Brain microvascular endothelial cell (primary cell): Measurements from ENCODE around the gene ATE1.

Experiments used
- DNase-seq: peaks from one replicate; pipeline ENCODE4 v3.0.0-alpha.2; 2020
- H3K27ac ChIP-seq: fragments of 250-450 bp; sonication (Bioruptor Pico); 2 replicates; pipeline ENCODE4 v1.5.1; 2020; ENCODE audit warnings: mild to moderate bottlenecking, moderate library complexity
- H3K27me3 ChIP-seq: fragments of 250-450 bp; sonication (Bioruptor Pico); replicated peaks from 2 replicates; pipeline ENCODE4 v1.5.1; 2020; ENCODE audit warnings: mild to moderate bottlenecking
- H3K36me3 ChIP-seq: fragments of 250-450 bp; sonication (Bioruptor Pico); replicated peaks from 2 replicates; pipeline ENCODE4 v1.5.1; 2020; ENCODE audit warnings: mild to moderate bottlenecking
- H3K4me3 ChIP-seq: 2 replicates; pipeline ENCODE4 v1.5.1; 2011; ENCODE audit warnings: low read depth, mild to moderate bottlenecking, control low read depth, low read length, moderate library complexity
- CTCF ChIP-seq: IDR thresholded peaks from 2 replicates; pipeline ENCODE4 v1.5.1; 2011; ENCODE audit warnings: low read depth, mild to moderate bottlenecking, moderate library complexity, low read length, control low read depth, inconsistent platforms; ENCODE audit errors: missing control alignments
- in situ Hi-C: cut with HindIII; loops from 2 replicates; pipeline ENCODE4 v1.10.0; 2017; ENCODE audit warnings: low sequenced_read_pairs, low pct_ligation_motif_present

The ATE1 gene

DNA sequence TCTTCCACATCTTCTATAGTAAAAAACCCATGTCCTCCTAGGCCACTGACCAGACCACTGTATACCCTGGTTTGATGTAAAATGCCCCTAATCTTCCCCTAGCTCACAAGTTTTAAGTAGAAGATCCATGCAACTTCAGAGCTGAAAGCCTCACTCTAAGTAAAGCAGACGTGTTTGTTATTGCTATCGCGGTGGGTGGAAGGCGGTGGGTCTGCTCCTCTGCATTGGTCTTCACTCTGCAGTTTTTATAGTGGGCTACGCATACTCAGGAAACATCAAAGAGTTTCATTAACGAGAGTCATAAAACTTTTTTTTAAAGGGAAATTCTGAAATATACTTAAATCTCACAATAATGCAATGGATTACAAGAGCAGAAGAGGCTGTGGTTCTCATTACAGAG is 91.7 kb downstream of the ATE1 start:
- H3K36me3 ChIP-seq: peaks cover 7% of the 10 kb centered on the region
- H3K27me3 ChIP-seq: no peaks in the 10 kb centered on the region
- no peak for DNase-seq
- no peak overlapping the region for H3K4me3 ChIP-seq
- no peak for TF ChIP-seq CTCF
- H3K27ac ChIP-seq: no peak overlapping the region
- in situ Hi-C loops: no loop called here

- H3K27ac ChIP-seq: no peak overlapping the region
- no peak for DNase-seq
- no peak for TF ChIP-seq CTCF
- peaks cover 7% of the 10 kb centered on the region for H3K36me3 ChIP-seq
- no peaks in the 10 kb centered on the region for H3K27me3 ChIP-seq
- in situ Hi-C loops: no loop called here
- no peak overlapping the region for H3K4me3 ChIP-seq
These were observed 92.5 kb downstream of the ATE1 start for GRCh38 chr10:121835376-121835775.

- Histone ChIP-seq H3K4me3 (no peak overlapping the region), H3K36me3 (peaks cover 7% of the 10 kb centered on the region), H3K27ac (no peak overlapping the region), H3K27me3 (no peaks in the 10 kb centered on the region)
- in situ Hi-C loops: no loop called here
- no peak for TF ChIP-seq CTCF
- DNase-seq: no peak
These were observed 93.1 kb downstream of the ATE1 start for GRCh38 chr10:121834757-121835156.

DNA sequence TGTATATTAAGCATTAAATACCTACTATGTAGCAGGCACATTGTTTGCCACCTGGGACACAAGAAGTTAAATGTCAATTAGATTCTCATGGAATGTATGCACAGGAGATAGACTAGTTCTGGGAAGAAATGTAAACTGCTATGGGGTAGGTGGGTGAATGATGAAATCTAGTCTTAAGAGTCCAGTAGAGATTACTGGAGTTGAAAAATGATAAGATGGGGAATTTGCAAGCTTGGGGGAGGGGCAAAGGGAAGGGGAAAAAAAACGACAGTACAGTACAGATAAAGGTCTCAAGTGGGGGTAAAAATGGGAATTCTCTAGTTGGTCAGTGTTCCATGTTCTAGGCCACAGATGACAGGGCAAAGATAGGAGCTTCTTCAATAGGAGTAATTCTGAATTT is 94.4 kb downstream of the ATE1 start:
- in situ Hi-C loops: no loop called here
- no peak overlapping the region for H3K27ac ChIP-seq
- TF ChIP-seq CTCF: no peak
- H3K36me3 ChIP-seq: peaks cover 7% of the 10 kb centered on the region
- DNase-seq: no peak
- H3K4me3 ChIP-seq: no peak overlapping the region
- H3K27me3 ChIP-seq: no peaks in the 10 kb centered on the region

GRCh38 chr10:121832647-121833046 is 95.2 kb downstream of the ATE1 start:
- H3K27me3 ChIP-seq: no peaks in the 10 kb centered on the region
- H3K36me3 ChIP-seq: peaks cover 9% of the 10 kb centered on the region
- no peak overlapping the region for H3K4me3 ChIP-seq
- in situ Hi-C loops: no loop called here
- no peak for DNase-seq
- TF ChIP-seq CTCF: no peak
- no peak overlapping the region for H3K27ac ChIP-seq

DNA sequence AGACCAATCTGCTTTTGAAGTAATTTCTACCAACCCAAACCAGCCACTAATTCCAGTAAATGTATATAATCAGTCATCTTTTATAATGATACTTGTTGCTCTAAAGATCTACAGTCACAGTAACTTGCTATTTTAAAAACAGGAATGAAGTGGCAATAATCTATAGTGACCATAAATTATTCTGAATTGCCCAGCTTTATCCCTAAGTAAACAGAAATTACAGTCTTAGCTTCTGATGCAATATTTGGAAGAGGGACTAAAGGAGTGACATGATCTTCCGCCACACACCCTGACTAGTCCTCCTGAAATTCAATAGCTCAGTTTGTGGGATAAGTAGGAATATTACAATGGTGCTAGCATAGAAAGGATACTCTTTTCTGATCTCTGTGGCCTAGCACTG is 96.1 kb downstream of the ATE1 start:
- in situ Hi-C loops: no loop called here
- no peak for TF ChIP-seq CTCF
- Histone ChIP-seq H3K36me3 (peaks cover 9% of the 10 kb centered on the region), H3K27me3 (no peaks in the 10 kb centered on the region), H3K4me3 (no peak overlapping the region), H3K27ac (no peak overlapping the region)
- no peak for DNase-seq
